ENCODE results near the gene P3H3.

- TF ChIP-seq, protein P1, sequence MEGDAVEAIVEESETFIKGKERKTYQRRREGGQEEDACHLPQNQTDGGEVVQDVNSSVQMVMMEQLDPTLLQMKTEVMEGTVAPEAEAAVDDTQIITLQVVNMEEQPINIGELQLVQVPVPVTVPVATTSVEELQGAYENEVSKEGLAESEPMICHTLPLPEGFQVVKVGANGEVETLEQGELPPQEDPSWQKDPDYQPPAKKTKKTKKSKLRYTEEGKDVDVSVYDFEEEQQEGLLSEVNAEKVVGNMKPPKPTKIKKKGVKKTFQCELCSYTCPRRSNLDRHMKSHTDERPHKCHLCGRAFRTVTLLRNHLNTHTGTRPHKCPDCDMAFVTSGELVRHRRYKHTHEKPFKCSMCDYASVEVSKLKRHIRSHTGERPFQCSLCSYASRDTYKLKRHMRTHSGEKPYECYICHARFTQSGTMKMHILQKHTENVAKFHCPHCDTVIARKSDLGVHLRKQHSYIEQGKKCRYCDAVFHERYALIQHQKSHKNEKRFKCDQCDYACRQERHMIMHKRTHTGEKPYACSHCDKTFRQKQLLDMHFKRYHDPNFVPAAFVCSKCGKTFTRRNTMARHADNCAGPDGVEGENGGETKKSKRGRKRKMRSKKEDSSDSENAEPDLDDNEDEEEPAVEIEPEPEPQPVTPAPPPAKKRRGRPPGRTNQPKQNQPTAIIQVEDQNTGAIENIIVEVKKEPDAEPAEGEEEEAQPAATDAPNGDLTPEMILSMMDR (IDR thresholded peaks at IDR 0.05 in 4 of 5, conservative IDR thresholded peaks at IDR 0.05 in 1 of 5): no peak
- TF ChIP-seq POLR2A (IDR thresholded peaks at IDR 0.05): no peak
Observed at GRCh38 chr12:6796576-6796975, 31.6 kb upstream of the P3H3 start.
